ENCODE results near the gene POU2F1.
"Not testable (repeated sequence)": the region's sequence is repeated elsewhere in the genome, so short reads cannot be mapped to it uniquely, and the experiment has no call there.

GRCh38 chr1:167319206-167319605 lies 98.5 kb downstream of the POU2F1 start:
- not testable (repeated sequence) for TF ChIP-seq CTCF (IDR thresholded peaks at IDR 0.05); EZH2 (IDR thresholded peaks at IDR 0.05; ENCODE audit: borderline replicate concordance, insufficient read depth, low read depth, low read length, poor library complexity, severe bottlenecking)
